Measurements from ENCODE around the gene GPR183. TPM values are rescaled to one million over a fixed set of nuclear protein-coding genes. Genes with fewer than 3 reads are reported as not detected.

Gene GPR183
- total RNA-seq, 1 experiment from 2014 or later: 0.30 TPM

- no peak for TF ChIP-seq CEBPB (IDR thresholded peaks at IDR 0.05; ENCODE audit: low read depth)
- TF ChIP-seq FOSL1 (IDR thresholded peaks at IDR 0.05; ENCODE audit: low read depth): no peak
Observed at GRCh38 chr13:99296398-99296797, 10.8 kb downstream of the GPR183 start (continued).

GRCh38 chr13:99295488-99296252 lies 11.5 kb downstream of the GPR183 start:
- Histone ChIP-seq H3K4me2 (ENCODE audit: low read length) (no peak overlapping the region), H3K4me3 (replicated peaks in 1 of 2; ENCODE audit: low read depth in 1 of 2, low read length in 2 of 2) (no peak overlapping the region), H2AFZ (ENCODE audit: low read depth, low read length, poor library complexity, severe bottlenecking) (no peak overlapping the region), H3K9ac (ENCODE audit: low read length) (no peak overlapping the region), H3K27me3 (ENCODE audit: insufficient read depth, low read length) (no peaks in the 10 kb centered on the region), H3K4me1 (ENCODE audit: control insufficient read depth in 1 of 2, insufficient read depth in 2 of 2, low read length in 2 of 2) (peaks cover 0 to 6% of the 10 kb centered on the region in 2 experiments; a peak in 1 of 4 replicates), H3K9me3 (ENCODE audit: control insufficient read depth in 1 of 2, insufficient read depth in 1 of 2, low read depth in 1 of 2, low read length in 2 of 2) (no peaks in the 10 kb centered on the region), H3K79me2 (ENCODE audit: insufficient read depth, low read length) (peaks cover 14% of the 10 kb centered on the region; the same call in 1 of the 2 replicates), H4K20me1 (ENCODE audit: insufficient read depth) (no peaks in the 10 kb centered on the region), H3K36me3 (ENCODE audit: control insufficient read depth in 1 of 2, insufficient read depth in 2 of 2, low read length in 2 of 2) (no peaks in the 10 kb centered on the region; a peak in 1 of 4 replicates), H3K27ac (ENCODE audit: low read depth, low read length) (no peak overlapping the region), H3K9me2 (ENCODE audit: insufficient read depth) (no peaks in the 10 kb centered on the region)
- POLR2A ChIA-PET: no interaction called here
- intact Hi-C loops (cut with micrococcal nuclease): no loop called here
- RAD21 ChIA-PET (ENCODE audit: low non-redundant PET in 1 of 2, low total read pairs in 2 of 2, uncharacterized antibody in 2 of 2, unreplicated experiment in 2 of 2): no interaction called here
- BruUV-seq (replicated peaks): no TSS peak
- TF ChIP-seq SRF (IDR thresholded peaks at IDR 0.05; ENCODE audit: low read depth) (no peak), POLR2AphosphoS5 (IDR thresholded peaks at IDR 0.05; ENCODE audit: low read depth, low read length) (no peak), ZBTB33 (IDR thresholded peaks at IDR 0.05; ENCODE audit: extremely low read depth, insufficient replicate concordance, low read length) (no peak), SIN3A (IDR thresholded peaks at IDR 0.05; ENCODE audit: low read depth) (no peak), ZFX (IDR thresholded peaks at IDR 0.05) (no peak), REST (IDR thresholded peaks at IDR 0.05; ENCODE audit: low read depth) (no peak), CBX3 (IDR thresholded peaks at IDR 0.05; ENCODE audit: low read depth) (no peak), ELF1 (IDR thresholded peaks at IDR 0.05; ENCODE audit: borderline replicate concordance, low read depth) (no peak), CTCF (IDR thresholded peaks at IDR 0.05 in 2 of 3, conservative IDR thresholded peaks at IDR 0.05 in 1 of 3; ENCODE audit: borderline replicate concordance in 1 of 3, insufficient read depth in 1 of 3, low read depth in 2 of 3, low read length in 2 of 3) (no peak), POLR2A (IDR thresholded peaks at IDR 0.05; ENCODE audit: borderline replicate concordance, extremely low read depth, insufficient read depth, insufficient read length) (no peak), TCF7L2 (IDR thresholded peaks at IDR 0.05; ENCODE audit: borderline replicate concordance, extremely low read depth, insufficient read depth, insufficient read length) (no peak), MAX (IDR thresholded peaks at IDR 0.05) (no peak), EZH2phosphoT487 (IDR thresholded peaks at IDR 0.05; ENCODE audit: borderline replicate concordance) (no peak), CEBPB (IDR thresholded peaks at IDR 0.05; ENCODE audit: low read depth) (no peak), ZNF274 (IDR thresholded peaks at IDR 0.05; ENCODE audit: low read depth, low read length) (no peak), JUND (IDR thresholded peaks at IDR 0.05) (no peak)
- DNase-seq (ENCODE audit: low read depth, low spot score): no peak
- no peak for ATAC-seq
- CTCF ChIA-PET: interaction anchor here (1.2 kb wide), 1 partner anchor 26 kb away, joined by 3 read pairs; no protein-coding TSS in a partner anchor

Data from HCT116 (cell line).